ENCODE data around the gene UPK3BL2.
"Not testable (repeated sequence)": the region's sequence is repeated elsewhere in the genome, so short reads cannot be mapped to it uniquely, and the experiment has no call there.

The UPK3BL2 gene

GRCh38 chr7:102543596-102543995 is at the start of gene UPK3BL2:
UPK3BL2 (minus strand) TSS chr7:102543696; CDS start chr7:102543636, 60 bp downstream.
- not testable (repeated sequence) for DNase-seq (ENCODE audit: low spot score)

DNA sequence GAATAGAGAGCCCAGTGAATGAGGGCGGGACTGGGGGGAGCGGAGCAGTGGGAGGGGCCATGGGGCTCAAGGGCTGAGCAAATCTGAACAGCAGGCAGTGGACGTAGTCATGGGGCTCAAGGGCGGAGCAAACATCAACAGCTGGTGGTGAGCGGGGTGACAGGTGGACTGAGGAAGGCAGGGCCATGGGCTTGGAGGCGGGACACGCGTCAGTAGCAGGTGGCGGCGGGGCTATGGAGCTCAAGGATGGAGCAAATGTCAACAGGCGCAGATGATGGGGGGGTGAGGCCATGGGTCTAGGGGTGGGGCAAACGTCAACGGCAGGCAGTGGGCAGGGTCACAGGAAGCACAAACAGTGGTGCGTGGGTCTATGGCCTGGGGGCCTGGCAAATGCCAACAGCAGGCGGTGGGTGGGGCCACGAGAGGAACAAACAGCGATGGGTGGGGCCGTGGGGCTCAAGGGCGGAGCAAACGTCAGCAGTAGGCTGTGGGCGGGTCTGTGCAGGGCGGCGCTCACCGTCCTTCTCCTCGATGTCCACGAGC is 49.1 kb upstream of the UPK3BL2 start:
- DNase-seq (ENCODE audit: low spot score) = not testable (repeated sequence)

DNA sequence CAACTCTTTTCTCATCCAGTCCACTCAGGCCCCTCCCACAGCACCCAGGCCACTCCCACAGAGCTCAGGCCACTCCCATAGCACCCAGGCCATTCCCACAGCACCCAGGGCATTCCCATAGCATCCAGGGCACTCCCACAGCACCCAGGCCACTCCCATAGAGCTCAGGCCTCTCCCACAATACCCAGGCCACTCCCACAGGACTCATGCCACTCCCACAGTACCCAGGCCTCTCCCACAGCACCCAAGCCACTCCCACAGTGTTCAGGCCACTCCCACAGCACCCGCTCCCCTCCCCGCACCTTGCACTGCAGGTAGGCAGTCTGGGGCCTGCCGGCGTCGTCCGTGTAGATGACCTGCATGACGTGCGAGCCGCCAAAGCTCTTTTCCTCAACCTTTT is 46.4 kb upstream of the UPK3BL2 start:
- not testable (repeated sequence) for DNase-seq (ENCODE audit: low spot score)

- DNase-seq (ENCODE audit: low spot score) = not testable (repeated sequence)
Measured at GRCh38 chr7:102583495-102583894, 40.0 kb upstream of the UPK3BL2 start.

- not testable (repeated sequence) for DNase-seq (ENCODE audit: low spot score)
Measured at GRCh38 chr7:102581722-102582121, 38.2 kb upstream of the UPK3BL2 start.

DNA sequence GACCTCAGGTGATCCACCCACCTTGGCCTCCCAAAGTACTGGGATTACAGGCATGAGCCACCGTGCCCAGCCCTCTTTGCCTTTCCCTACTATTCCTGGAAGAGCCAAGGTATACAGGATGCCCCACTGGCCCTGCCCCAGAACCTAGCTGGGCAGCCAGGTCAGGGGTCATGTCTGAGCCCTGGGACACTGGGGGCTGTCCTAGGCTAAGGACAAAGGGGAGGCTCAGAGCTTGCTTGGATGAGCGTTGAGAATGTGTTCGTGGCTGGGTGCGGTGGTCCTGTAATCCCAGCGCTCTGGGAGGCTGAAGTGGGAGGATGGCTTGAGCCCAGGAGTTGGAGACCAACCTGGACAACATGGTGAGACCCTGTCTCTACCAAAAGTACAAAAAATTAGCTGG is 35.0 kb upstream of the UPK3BL2 start:
- not testable (repeated sequence) for DNase-seq (ENCODE audit: low spot score)

GRCh38 chr7:102577315-102578240 is 34.1 kb upstream of the UPK3BL2 start:
- not testable (repeated sequence) for DNase-seq (ENCODE audit: low spot score)

DNA sequence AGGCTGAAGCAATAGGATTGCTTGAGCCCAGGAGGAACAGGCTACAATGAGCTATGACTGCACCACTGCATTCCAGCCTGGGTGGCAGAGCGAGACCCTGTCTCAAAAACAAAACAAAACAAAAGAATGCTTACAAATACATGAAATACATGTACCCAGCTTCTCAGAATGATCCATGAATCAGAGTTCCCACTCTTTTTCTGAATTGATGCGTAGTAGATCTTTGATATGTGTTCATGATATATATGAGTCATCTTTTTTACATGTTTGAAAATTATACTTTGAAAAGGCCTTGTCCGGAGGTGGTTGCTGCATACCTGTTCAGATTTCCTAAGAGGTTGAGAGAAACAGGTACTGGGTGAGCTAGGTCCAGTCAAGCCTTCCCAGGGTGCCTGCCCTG is 32.9 kb upstream of the UPK3BL2 start:
- DNase-seq (ENCODE audit: low spot score) = not testable (repeated sequence)

DNA sequence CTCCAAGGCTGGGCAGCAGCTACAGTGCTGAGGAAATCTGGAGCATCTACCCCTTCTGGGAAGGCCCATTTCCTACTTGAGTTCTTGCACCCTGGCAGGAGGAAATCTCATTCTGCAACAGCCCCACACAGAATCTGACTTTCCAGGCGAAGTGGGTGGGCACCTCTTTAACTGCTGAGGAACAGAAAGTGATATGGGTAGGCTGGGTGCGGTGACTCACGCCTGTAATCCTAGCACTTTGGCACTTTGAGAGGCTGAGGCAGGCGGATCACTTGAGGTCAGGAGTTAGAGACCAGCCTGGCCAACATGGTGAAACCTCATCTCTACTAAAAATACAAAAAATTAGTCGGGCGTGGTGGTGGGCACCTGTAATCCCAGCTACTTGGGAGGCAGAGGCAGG is 31.1 kb upstream of the UPK3BL2 start:
- DNase-seq (ENCODE audit: low spot score) = not testable (repeated sequence)

GRCh38 chr7:102572261-102573239 is 29.1 kb upstream of the UPK3BL2 start, which contains the start of gene POLR2J3:
POLR2J3 (minus strand) TSS chr7:102572583; CDS start chr7:102572521, 62 bp downstream.
- DNase-seq (ENCODE audit: low spot score) = not testable (repeated sequence)

GRCh38 chr7:102568620-102569019 is 25.1 kb upstream of the UPK3BL2 start:
- not testable (repeated sequence) for DNase-seq (ENCODE audit: low spot score)

DNA sequence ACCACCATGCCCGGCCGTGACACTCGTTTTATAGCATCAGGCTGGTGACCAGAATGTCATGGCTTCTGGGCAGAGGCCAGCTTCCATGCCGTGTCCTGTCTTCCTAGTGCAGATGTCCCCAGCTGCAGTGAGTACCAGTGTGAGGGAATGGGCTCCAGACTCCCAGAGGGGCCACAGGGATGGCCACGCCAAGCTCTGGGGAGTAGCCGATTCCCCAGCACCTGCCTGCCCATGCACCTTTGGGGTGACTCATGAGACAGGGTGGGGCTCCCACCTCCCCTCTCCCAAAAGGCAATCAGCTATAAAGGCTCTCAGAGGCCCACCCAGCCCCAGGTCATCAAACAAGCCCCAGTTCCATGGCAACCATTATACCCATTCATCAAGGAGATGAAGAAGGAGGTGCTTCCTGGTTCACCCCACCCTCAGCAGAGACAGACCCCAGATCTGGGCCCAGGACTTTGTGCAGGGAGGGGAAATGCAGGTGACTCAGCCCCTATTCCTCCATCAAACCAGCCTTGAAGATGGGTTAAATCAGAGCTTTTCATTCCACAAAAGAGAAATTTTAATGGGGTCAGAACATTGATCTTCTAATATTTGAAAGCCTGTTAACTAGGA is 7.4 kb upstream of the UPK3BL2 start, which contains the start of gene SPDYE2:
SPDYE2 (plus strand) TSS at position 419 of the 615 bp plus-strand sequence. CDS start 2,030 bp downstream, outside the sequence.
- DNase-seq (ENCODE audit: low spot score) = not testable (repeated sequence)

DNA sequence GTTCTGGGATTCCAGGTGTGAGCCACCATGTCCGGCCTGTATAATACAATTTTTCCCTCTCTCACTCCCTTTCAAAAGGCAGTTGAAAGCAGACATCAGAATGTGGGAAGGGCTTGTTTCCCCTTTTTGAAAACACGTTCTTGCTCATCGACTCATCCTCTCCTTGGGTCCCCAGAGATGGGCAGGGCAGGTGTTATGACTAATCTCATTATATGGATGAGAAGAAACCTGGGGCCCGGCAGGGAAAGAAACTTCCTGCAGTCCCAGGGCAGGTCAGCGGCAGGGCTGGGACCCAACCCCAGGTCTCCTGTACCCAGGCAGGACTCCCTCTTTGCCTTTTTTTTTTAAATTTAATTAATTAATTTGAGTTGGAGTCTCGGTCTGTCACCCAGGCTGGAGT is 2.9 kb upstream of the UPK3BL2 start:
- not testable (repeated sequence) for DNase-seq (ENCODE audit: low spot score)

- not testable (repeated sequence) for DNase-seq (ENCODE audit: low spot score)
Measured at GRCh38 chr7:102545288-102545687, 1.8 kb upstream of the UPK3BL2 start.

- not testable (repeated sequence) for DNase-seq (ENCODE audit: low spot score)
Measured at GRCh38 chr7:102544372-102544771, 876 bp upstream of the UPK3BL2 start.

GRCh38 chr7:102542771-102543170 is 725 bp downstream of the UPK3BL2 start:
- DNase-seq (ENCODE audit: low spot score) = not testable (repeated sequence)

GRCh38 chr7:102542083-102542482 is 1.4 kb downstream of the UPK3BL2 start:
- DNase-seq (ENCODE audit: low spot score) = not testable (repeated sequence)

DNA sequence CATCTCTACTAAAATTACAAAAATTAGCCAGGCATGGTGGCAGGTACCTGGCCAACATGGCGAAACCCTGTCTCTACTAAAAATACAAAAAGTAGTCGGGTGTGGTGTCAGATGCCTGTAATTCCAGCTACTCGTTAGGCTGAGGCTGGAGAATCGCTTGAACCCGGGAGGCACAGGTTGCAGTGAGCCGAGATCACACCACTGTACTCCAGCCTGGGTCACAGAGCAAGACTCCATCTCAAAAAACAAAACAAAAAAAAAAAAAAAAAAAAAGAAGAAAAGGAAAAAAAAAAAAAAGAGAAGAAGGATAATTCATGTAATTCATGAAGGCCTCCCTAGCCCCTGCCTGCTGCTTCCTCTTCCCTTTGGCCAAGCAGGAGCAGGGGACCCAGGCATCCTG is 2.9 kb downstream of the UPK3BL2 start:
- DNase-seq (ENCODE audit: low spot score) = not testable (repeated sequence)

GRCh38 chr7:102535062-102535615 is 8.4 kb downstream of the UPK3BL2 start:
- not testable (repeated sequence) for DNase-seq (ENCODE audit: low spot score)

GRCh38 chr7:102532127-102532526 is 11.4 kb downstream of the UPK3BL2 start:
- DNase-seq (ENCODE audit: low spot score) = not testable (repeated sequence)

DNA sequence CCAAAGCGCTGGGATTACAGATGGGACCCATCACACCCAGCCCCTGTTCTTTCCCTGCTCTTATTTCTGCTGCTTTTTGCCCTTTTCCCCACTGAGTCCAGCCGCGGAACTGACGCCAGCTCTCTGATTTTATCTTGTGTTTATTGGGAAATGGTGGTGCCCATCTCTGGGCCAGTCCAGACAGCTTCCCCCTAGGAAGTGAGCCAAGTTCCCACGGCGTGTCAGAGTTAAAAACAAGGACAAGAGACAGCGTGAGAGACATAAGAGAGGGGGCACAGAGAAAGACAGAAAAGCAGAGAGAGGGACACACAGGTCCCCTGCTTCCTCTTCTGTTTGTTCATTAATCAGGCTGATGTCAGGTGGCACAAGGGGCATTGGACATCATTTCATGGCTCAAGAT is 11.9 kb downstream of the UPK3BL2 start:
- not testable (repeated sequence) for DNase-seq (ENCODE audit: low spot score)
